CD4-positive, alpha-beta memory T cell (primary cell): Measurements from ENCODE around the gene EGFL6. TPM values are rescaled to one million over a fixed set of nuclear protein-coding genes. Genes with fewer than 3 reads are reported as not detected.

Experiments used
- microRNA-seq: library from miRNA; unstranded; fragments of <30 nt; microRNA quantifications from one replicate; pipeline ENCODE4 v1.2.0, GENCODE V29; 2021; ENCODE audit warnings: borderline replicate concordance, borderline number of aligned reads, borderline microRNAs expressed, mixed read lengths
- polyA plus RNA-seq, 2 donors: library from polyadenylated mRNA; unstranded; fragments of 300-500 nt; fragmentation: Illumina TruSeq; gene quantifications; one replicate each; pipeline ENCODE4 v1.2.3, GENCODE V29; 2021
- total RNA-seq, 2 experiments: library from RNA; stranded (reverse); gene quantifications; one replicate each; pipeline ENCODE4 v1.2.3, GENCODE V29; 2021

Gene EGFL6
- total and polyA plus RNA-seq, 4 experiments from 2014 or later, result not detected

Small RNA genes within 50 kb of the gene (microRNA-seq; reads per million reads assigned to microRNA genes)
- gene MIR6086, result not detected

Other genes starting within 250 kb of the EGFL6 start
- gene ATXN3L, start 249.5 kb upstream of the EGFL6 start, total RNA-seq, result not detected
- gene ATXN3L, start 249.5 kb upstream of the EGFL6 start, polyA plus RNA-seq, result not detected
- gene TCEANC, start 83.5 kb downstream of the EGFL6 start, total RNA-seq, result 10 to 100 TPM; 14.6 to 16.3 TPM
- 10 to 100 TPM in 1 of 2 donors, 1 to 10 TPM in 1; 9.6 to 10.3 TPM for gene TCEANC, start 83.5 kb downstream of the EGFL6 start, polyA plus RNA-seq
- gene RAB9A, start 119.5 kb downstream of the EGFL6 start, total RNA-seq, result 10 to 100 TPM; 19.9 to 22.7 TPM
- 10 to 100 TPM; 31.7 to 33.4 TPM for gene RAB9A, start 119.5 kb downstream of the EGFL6 start, polyA plus RNA-seq
- 10 to 100 TPM; 36.6 to 39.6 TPM for gene TRAPPC2, start 165.0 kb downstream of the EGFL6 start, total RNA-seq
- gene TRAPPC2, start 165.0 kb downstream of the EGFL6 start, polyA plus RNA-seq, result 10 to 100 TPM; 33.1 to 45.9 TPM
- gene OFD1, start 165.1 kb downstream of the EGFL6 start, total RNA-seq, result 100 to 1,000 TPM; 135 TPM
- gene OFD1, start 165.1 kb downstream of the EGFL6 start, polyA plus RNA-seq, result 10 to 100 TPM; 22.0 to 39.0 TPM
- gene GPM6B, start 247.5 kb downstream of the EGFL6 start, total RNA-seq, result not detected
- 1 to 10 TPM in 1 of 2 donors, under 1 TPM in 1; 0.39 to 1.4 TPM for gene GPM6B, start 247.5 kb downstream of the EGFL6 start, polyA plus RNA-seq